Upper lobe of right lung (tissue), 1 donor: ENCODE measurements around the gene GALNT2. TPM values are rescaled to one million over a fixed set of nuclear protein-coding genes. Genes with fewer than 3 reads are reported as not detected.

Experiments used
- ATAC-seq: fragments of 200-7000 bp; cut with Tn5 transposase; one replicate; pipeline ENCODE4 v1.9.1; 2020; ENCODE audit warnings: mild to moderate bottlenecking, moderate library complexity
- DNase-seq: peaks from one replicate; pipeline ENCODE4 v3.0.0-alpha.2; 2020
- H3K27ac ChIP-seq: fragments of 200-600 bp; one replicate; pipeline ENCODE4 v1.8.0; 2022
- H3K27me3 ChIP-seq: fragments of 200-600 bp; one replicate; pipeline ENCODE4 v1.8.0; 2022; ENCODE audit warnings: mild to moderate bottlenecking
- H3K36me3 ChIP-seq: fragments of 200-600 bp; one replicate; pipeline ENCODE4 v1.8.0; 2022
- H3K4me1 ChIP-seq: fragments of 200-600 bp; one replicate; pipeline ENCODE4 v1.8.0; 2022
- H3K4me3 ChIP-seq: fragments of 200-600 bp; one replicate; pipeline ENCODE4 v1.8.0; 2022; ENCODE audit warnings: mild to moderate bottlenecking
- H3K9me3 ChIP-seq: fragments of 200-600 bp; one replicate; pipeline ENCODE4 v1.8.0; 2022
- CTCF ChIP-seq: fragments of 200-600 bp; IDR thresholded peaks from one replicate; pipeline ENCODE4 v1.8.0; 2022; ENCODE audit warnings: antibody characterized with exemption
- intact Hi-C: fragments of 100-400 bp; cut with DNase I; formaldehyde crosslinking; loops from one replicate; pipeline ENCODE4 v1.11.0; 2022
- total RNA-seq: library from RNA; stranded (reverse); fragmentation: NEBNext Ultra II Directional; extraction: Animal tissue kit (Norgen Biotek cat#: 25700); gene quantifications from one replicate; pipeline ENCODE4 v1.2.1, GENCODE V29; 2021
- donor health status: DM: no; HTN: yes; CAD: no; lungs with severe emphysema.

The GALNT2 gene
- total RNA-seq, 1 donor from 2014 or later, result 55.1 TPM

DNA sequence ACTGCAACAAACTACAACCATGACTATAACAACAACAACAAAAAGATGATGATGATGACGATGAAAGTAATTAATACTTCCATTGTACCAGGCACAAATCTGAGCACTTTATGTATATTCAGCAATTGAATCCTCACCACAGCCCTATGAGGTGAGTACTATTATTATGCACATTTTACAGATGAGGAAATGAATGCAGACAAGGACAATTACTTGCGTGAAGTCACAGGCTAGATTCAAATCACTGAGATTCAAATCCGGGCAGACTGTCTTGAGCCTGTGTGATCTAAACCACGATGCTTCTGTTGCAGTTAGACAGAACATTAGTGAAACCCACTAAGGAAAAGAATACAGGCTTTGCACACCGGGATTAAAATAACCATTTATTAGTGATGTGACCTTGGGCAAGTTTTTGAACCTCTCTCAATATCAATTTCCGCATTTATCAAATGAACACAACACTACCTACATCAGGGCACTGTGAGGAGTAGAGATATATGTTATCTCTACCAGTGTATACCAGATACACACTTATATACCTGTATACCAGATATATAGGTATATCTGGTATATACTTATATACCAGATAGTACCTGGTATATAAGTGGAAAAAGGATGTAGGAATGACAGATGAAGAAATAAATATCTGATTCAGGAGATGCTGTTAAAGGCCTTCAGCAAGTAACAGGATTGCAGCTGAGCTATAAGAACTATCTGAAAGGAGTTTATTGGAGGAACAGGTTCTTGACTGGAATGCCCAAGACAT lies 34.3 kb upstream of the GALNT2 start:
- no peak for ATAC-seq
- no peaks in the 10 kb centered on the region for H3K9me3 ChIP-seq
- no peaks in the 10 kb centered on the region for H3K4me1 ChIP-seq
- H3K27ac ChIP-seq, result no peak overlapping the region
- H3K36me3 ChIP-seq, result no peaks in the 10 kb centered on the region
- H3K4me3 ChIP-seq, result no peak overlapping the region
- intact Hi-C loops, result no loop called here
- DNase-seq, result no peak
- H3K27me3 ChIP-seq, result no peaks in the 10 kb centered on the region
- TF ChIP-seq CTCF, result no peak

- no peaks in the 10 kb centered on the region for H3K4me1 ChIP-seq
- no peaks in the 10 kb centered on the region for H3K9me3 ChIP-seq
- intact Hi-C loops, result no loop called here
- no peak for TF ChIP-seq CTCF
- ATAC-seq (no peak), DNase-seq (no peak)
- H3K4me3 ChIP-seq, result no peak overlapping the region
- H3K27ac ChIP-seq, result no peak overlapping the region
- H3K36me3 ChIP-seq, result no peaks in the 10 kb centered on the region
- H3K27me3 ChIP-seq, result no peaks in the 10 kb centered on the region
These were observed 29.8 kb upstream of the GALNT2 start for GRCh38 chr1:230037261-230037660.

DNA sequence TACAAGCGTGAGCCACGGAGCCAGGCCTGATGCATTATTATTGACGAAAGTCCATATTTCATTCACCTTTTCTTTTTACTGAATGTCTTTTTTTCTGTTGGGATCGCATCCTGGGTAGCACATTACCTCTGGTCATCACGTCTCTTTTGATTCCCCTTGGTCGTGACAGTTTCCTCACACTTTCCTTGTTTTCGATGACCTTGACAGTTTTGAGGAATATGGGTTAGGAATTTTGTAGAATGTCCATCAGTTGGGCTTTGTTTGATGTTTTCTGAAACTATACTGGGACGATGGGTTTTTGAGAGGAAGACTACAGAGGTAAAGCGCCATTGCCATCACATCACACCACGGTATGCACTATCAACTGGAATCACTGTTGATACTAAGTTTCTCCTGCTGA lies 26.6 kb upstream of the GALNT2 start:
- intact Hi-C loops, result no loop called here
- TF ChIP-seq CTCF, result no peak
- no peak for ATAC-seq

GRCh38 chr1:230043081-230043480 lies 24.0 kb upstream of the GALNT2 start:
- Histone ChIP-seq H3K27me3 (no peaks in the 10 kb centered on the region), H3K4me1 (no peaks in the 10 kb centered on the region), H3K9me3 (no peaks in the 10 kb centered on the region), H3K36me3 (no peaks in the 10 kb centered on the region), H3K4me3 (no peak overlapping the region), H3K27ac (no peak overlapping the region)
- DNase-seq (no peak), ATAC-seq (no peak)
- intact Hi-C loops, result no loop called here
- TF ChIP-seq CTCF, result no peak

More for the DNA sequence above, 26.6 kb upstream of the GALNT2 start:
- H3K27me3 ChIP-seq, result no peaks in the 10 kb centered on the region
- H3K4me3 ChIP-seq, result no peak overlapping the region
- DNase-seq, result no peak
- H3K36me3 ChIP-seq, result no peaks in the 10 kb centered on the region
- H3K9me3 ChIP-seq, result no peaks in the 10 kb centered on the region
- no peak overlapping the region for H3K27ac ChIP-seq
- H3K4me1 ChIP-seq, result no peaks in the 10 kb centered on the region

- ATAC-seq (no peak), DNase-seq (no peak)
- Histone ChIP-seq H3K4me1 (no peaks in the 10 kb centered on the region), H3K9me3 (no peaks in the 10 kb centered on the region), H3K27ac (no peak overlapping the region), H3K27me3 (no peaks in the 10 kb centered on the region), H3K36me3 (no peaks in the 10 kb centered on the region), H3K4me3 (no peak overlapping the region)
- no peak for TF ChIP-seq CTCF
- intact Hi-C loops, result no loop called here
These were observed 22.3 kb upstream of the GALNT2 start for GRCh38 chr1:230044729-230045128.
